Measurements from ENCODE around the gene ZBTB11.
A peak's percentile ranks its signal among the peaks of the same experiment; 100 is the strongest.
"Not testable (repeated sequence)": the region's sequence is repeated elsewhere in the genome, so short reads cannot be mapped to it uniquely, and the experiment has no call there.

The ZBTB11 gene

DNA sequence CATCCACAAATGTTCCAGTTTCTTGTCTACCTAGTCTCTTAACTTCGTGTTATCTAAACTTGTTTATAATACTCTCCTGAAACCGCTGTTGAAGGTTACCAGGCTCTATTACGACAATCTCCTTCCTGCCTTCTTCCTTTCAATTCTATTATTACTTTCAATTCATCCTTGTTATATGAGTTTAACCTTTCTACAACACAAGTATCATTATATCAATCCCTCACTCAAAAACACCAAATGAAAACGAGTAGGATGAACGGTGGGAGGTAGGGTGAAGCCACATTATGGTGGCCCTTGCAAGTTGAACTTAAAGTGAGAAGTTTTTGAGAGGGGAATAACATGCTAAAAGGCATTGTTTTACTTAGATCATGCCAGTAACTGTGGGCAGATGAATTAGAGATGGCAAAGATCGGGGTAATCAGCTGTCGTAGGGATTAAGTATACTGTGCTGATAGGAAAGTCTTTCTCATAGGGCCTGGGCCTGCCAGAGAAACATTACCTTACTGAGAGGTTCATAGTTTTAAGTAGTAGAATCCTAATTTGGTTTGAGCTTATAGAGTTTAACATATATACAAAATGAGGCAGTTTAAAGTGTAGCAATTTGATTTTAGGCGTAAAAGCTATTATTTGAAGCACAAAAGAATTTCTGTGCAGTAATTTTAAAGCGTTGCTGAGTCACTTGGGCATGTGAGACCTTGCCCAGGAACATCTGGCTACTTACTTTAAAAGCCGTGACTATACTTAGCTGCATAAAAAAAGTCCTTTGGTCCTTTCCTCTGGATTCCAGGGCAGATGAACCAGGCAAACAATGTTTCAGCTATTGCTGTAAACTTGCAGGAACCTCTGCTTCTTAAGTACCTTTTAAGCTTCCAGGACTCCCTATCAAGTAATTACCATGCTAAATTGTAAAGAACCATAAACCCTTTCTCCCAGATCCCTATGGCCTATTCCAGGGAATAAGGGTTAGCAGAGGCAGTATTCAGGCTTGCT, 44.2 kb upstream of the ZBTB11 start:
- TF ChIP-seq, protein P1, sequence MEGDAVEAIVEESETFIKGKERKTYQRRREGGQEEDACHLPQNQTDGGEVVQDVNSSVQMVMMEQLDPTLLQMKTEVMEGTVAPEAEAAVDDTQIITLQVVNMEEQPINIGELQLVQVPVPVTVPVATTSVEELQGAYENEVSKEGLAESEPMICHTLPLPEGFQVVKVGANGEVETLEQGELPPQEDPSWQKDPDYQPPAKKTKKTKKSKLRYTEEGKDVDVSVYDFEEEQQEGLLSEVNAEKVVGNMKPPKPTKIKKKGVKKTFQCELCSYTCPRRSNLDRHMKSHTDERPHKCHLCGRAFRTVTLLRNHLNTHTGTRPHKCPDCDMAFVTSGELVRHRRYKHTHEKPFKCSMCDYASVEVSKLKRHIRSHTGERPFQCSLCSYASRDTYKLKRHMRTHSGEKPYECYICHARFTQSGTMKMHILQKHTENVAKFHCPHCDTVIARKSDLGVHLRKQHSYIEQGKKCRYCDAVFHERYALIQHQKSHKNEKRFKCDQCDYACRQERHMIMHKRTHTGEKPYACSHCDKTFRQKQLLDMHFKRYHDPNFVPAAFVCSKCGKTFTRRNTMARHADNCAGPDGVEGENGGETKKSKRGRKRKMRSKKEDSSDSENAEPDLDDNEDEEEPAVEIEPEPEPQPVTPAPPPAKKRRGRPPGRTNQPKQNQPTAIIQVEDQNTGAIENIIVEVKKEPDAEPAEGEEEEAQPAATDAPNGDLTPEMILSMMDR (IDR thresholded peaks at IDR 0.05; ENCODE audit: insufficient read depth, low read depth, low read length, missing control alignments) = no peak
- no peak overlapping the region for H3K4me3 ChIP-seq (ENCODE audit: low read length)
- peak; percentile 82 for DNase-seq (ENCODE audit: low read depth)

DNA sequence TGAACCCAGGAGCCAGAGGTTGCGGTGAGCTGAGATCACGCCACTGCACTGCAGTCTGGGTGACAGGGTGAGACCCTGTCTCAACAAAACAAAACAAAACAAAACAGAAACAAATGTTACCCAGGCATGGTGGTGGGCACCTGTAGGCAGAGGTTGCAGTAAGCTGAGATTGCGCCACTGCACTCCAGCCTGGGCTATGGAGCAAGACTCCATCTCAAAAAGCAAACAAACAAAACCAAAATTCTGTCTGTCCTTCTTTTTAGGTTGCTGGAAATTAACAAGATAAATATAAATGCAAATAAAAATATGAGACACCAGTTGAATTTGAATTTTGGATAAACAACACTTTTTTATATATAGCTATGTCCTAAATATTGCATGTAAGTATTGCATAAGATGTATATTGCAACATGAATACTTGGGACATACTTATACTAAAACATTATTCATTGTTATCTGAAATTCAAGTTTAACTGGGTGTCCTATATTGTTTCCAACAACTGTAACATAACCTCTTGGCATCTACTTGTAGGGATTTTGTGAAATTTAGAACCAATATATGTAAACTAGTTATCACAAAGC, 42.8 kb upstream of the ZBTB11 start:
- no peak overlapping the region for H3K4me3 ChIP-seq (ENCODE audit: low read length)
- DNase-seq (ENCODE audit: low read depth) = peak; percentile 65
- TF ChIP-seq, protein P1 (IDR thresholded peaks at IDR 0.05; ENCODE audit: insufficient read depth, low read depth, low read length, missing control alignments) = no peak

DNA sequence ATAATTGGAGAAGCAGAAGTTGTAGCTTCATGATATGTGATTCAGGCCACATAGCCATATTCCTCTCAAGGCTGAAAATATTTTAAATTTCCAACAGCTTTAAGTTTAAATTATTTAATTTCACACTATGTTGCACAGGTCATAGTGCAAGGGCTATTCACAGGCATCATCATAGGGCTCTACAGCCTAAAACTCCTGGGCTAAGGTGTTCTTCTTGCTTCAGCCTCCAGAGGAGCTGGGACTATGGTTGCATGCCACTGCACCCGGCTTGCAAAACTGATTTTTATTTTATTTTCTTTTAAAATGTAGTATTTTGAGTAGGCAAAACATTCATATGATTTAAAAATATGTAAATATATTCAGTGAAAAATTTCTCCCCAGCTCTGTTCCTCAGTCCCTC, 41.5 kb upstream of the ZBTB11 start:
- H3K4me3 ChIP-seq (ENCODE audit: low read length) = no peak overlapping the region
- TF ChIP-seq, protein P1 (IDR thresholded peaks at IDR 0.05; ENCODE audit: insufficient read depth, low read depth, low read length, missing control alignments) = no peak
- no peak for DNase-seq (ENCODE audit: low read depth)

DNA sequence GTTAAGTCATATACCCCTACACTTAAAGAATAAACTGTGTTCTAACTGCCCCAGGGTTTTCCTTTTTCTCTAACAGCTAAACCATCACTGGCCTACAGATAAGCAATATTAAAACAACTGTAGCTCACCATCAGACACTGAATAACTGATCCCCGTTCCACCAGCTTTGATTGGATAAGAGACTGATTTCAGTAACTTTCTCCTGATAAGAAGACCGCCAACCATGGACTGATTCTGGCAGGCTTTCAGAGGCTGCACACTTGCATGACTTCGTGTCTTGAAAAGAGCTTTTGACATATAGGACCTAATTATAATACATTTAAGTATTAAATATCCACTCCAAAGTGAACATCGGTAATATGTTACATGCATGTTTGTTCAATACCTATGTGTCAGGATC, 32.2 kb upstream of the ZBTB11 start:
- H3K4me3 ChIP-seq (ENCODE audit: low read length) = no peak overlapping the region
- DNase-seq (ENCODE audit: low read depth) = no peak
- TF ChIP-seq, protein P1 (IDR thresholded peaks at IDR 0.05; ENCODE audit: insufficient read depth, low read depth, low read length, missing control alignments) = no peak

DNA sequence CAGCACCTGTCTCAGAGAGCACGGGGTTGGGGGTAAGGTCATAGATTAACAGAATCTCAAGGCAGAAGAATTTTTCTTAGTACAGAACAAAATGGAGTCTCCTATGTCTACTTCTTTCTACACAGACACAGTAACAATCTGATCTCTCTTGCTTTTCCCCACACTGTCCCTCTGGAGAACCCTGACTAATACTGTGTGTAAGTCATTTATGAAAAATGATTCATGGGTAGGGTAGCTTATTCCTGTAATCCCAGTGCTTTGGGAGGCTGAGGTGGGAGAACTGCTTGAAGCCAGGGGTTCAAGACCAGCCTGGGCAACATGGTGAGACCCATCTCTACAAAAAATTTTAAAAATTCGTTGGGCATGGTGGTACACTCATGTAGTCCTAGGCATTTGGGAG, 27.7 kb upstream of the ZBTB11 start:
- not testable (repeated sequence) for H3K4me3 ChIP-seq (ENCODE audit: low read length)
- peak; percentile 72 for DNase-seq (ENCODE audit: low read depth)

DNA sequence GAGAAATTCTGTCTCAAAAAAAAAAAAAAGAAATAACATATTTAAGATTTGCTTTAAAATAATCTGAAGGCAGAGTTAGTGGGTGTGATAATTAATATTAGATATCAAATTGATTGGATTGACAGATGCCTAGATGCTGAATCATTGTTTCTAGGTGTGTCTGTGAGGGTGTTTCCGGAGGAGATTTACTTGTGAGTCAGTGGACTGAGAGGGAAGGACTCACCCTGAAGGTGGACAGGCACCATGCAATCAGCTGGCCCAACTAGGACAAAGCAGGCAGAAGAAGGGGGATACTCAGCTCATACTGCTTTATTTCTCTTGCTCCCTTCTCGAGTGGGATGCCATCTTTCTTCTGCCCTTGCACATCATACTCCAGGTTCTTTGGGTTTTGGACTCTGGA, 26.2 kb upstream of the ZBTB11 start:
- TF ChIP-seq, protein P1 (IDR thresholded peaks at IDR 0.05; ENCODE audit: insufficient read depth, low read depth, low read length, missing control alignments) = no peak
- H3K4me3 ChIP-seq (ENCODE audit: low read length) = no peak overlapping the region
- peak; percentile 90 for DNase-seq (ENCODE audit: low read depth)

DNA sequence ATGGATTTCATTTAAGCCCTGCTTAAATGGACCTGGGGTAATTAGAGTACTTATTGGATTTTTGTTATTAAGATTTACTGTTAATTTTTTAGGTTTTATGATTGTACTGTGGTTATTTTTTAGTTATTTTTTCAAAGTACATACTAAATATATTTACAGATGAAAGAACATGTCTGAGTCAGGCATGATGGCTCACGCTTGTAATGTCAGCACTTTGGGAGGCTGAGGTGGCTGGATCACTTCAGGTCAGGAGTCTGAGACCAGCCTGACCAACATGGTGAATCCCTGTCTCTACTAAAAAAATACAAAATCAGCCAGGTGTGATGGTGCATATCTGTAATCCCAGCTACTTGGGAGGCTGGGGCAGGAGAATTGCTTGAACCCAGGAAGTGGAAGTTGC, 25.8 kb upstream of the ZBTB11 start:
- DNase-seq (ENCODE audit: low read depth) = peak; percentile 72
- TF ChIP-seq, protein P1 (IDR thresholded peaks at IDR 0.05; ENCODE audit: insufficient read depth, low read depth, low read length, missing control alignments) = no peak
- no peak overlapping the region for H3K4me3 ChIP-seq (ENCODE audit: low read length)
